Umbilical cord (tissue), 2 donors: Measurements from ENCODE around the gene RFX8. TPM values are rescaled to one million over a fixed set of nuclear protein-coding genes. Genes with fewer than 3 reads are reported as not detected.

ENCODE experiments used
- DNase-seq: peaks from one replicate; pipeline ENCODE4 v3.0.0-alpha.2; 2015; ENCODE audit warnings: low spot score
- total RNA-seq: library from RNA; depleted of rRNA; stranded (reverse); fragments of >200 nt; gene quantifications from one replicate; pipeline ENCODE4 v1.2.3, GENCODE V29; 2014; ENCODE audit warnings: low replicate concordance; ENCODE audit not compliant: insufficient read depth

The RFX8 gene
- total RNA-seq, 1 donor from 2014 or later = 1.2 TPM

DNA sequence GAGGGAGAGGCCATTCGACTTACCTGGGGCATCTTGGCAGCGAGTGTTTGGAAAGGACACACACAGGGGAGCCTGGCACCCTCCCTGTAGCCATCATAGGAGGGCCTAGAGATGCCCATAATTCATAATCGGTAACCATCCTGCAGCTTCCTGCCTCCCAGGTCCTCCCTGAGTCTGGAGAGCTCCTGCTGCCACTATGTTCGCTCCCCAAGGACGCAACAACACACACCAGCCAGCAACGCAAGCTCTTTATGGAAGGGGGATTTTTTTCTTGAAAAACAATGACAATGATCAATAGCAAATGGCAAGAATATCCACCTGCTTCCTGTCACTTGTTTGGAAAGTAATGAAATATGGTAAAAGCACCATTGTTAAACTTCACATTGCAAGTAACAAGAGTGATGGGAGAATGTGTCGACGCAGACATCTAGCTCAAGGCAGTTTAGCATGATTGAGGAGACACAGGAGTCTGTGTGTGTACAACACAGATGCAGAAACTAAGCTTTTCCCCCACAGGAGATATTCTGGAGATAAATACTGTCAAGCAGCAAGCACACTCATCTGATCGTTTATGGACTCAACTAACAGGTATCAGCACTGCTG is 62.7 kb downstream of the RFX8 start:
- DNase-seq = peak; percentile 55

DNA sequence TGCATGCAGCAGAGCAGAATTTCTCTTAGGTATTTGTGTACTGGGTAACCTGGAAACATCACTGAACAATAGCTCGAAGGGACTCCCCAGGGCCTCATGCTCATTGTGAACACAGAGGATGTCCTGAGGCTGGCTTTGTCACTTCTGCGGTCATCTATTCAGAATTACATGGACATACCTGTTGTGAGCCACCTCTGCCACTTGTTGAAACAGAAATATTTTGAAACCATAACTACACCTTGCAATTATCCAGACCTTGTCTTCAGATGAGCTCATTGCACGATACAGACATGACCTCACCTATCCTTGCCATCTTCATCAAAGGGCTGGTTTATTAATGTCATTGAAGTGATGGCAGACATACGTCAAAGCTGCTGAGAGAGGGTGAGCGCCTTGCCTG is 64.2 kb downstream of the RFX8 start:
- DNase-seq = peak; percentile 63

DNA sequence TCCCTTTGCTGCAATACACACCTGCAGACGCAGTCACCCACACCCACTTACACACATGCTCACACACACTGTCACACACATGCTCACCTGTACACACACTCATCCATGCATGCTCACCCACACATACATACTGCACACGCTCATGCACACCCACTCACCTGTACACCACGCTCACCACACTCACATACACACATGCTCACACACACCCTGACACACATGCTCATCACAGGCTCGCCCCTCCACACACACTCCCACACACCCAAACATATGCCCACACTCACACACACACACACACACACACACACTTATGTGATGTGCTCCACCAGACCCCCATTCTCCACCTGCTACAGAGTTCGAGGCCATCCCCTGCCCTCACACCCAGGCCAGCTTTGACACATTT is 64.8 kb downstream of the RFX8 start:
- no peak for DNase-seq

GRCh38 chr2:101409699-101410098 is 65.2 kb downstream of the RFX8 start:
- no peak for DNase-seq

- no peak for DNase-seq
Observed at GRCh38 chr2:101408925-101409324, 66.0 kb downstream of the RFX8 start.

- no peak for DNase-seq
Observed at GRCh38 chr2:101405351-101405899, 69.5 kb downstream of the RFX8 start.

GRCh38 chr2:101403745-101404144 is 71.2 kb downstream of the RFX8 start:
- DNase-seq = no peak

- DNase-seq = no peak
Observed at GRCh38 chr2:101402630-101403029, 72.3 kb downstream of the RFX8 start.

DNA sequence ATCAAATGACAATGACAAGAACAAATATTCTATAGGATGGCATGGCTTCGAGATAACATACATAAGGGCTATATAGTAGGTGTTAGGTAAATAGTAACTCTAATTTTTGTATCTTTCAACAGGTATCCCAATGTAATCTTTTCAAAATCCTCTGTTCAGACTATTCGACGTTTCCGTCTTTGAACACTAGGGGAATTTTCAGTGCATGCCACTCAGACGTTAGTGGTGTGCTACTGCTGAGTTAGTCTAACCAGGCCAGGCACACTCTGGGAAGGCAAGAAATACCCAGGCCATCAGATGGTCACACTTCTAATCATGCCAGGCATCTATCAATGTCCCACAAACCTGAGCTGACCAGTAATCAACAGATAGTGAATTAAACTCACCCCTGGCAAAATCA is 73.0 kb downstream of the RFX8 start:
- DNase-seq = no peak

DNA sequence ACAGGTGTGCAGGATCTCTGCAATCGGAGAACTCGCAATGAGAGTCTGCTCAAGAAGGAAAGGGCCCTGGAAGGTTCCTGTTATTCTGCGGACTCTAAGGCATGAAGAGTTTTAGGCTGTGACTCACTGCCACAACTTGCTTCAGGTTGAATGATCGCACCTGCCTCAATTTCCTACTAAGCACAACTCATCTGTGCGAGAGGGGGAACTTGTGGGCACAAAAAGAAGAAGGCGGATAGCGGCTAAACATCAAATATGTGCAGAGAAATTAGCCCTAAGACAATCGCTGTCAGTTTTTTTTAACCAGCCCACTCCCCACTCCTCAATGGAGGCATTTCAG is 73.6 kb downstream of the RFX8 start:
- no peak for DNase-seq

DNA sequence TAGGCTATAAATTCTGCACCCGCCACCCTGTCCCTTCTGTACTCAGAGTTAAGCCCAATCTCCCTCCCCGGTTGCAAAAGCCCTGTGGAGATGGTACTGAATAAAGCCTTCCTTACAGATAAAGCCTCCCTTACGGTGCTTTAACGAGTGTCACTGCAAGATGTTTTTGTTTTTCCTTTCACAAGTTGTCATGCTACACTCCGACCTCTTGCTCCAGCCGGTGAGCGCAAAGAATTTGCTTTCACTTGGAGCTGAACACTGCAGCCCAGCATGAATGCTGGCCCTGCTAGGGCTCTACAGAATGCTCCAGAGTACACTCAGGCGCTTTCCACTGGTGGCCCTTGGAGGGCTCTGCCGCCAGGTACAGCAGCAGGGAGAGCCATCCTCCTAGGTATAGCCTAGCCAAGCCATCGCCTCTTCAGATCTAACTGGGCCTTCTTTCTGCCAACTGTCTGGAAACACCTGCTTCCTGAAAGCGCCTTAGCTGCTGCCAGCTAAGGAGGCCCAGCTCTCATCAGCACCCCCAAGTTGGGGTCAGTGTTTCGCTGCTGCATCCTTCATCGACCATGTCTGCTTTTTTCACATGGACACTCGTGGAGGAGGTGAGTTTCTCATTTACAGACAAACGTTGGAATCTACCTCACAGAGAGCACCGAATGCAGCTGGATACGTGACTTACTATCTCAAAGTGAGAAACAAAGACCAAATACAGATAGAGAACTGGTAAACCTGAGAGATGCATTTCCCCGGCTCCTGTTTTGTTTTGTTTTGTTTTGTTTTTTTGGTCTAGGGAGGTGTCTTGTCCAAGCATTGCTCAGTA is 74.2 kb downstream of the RFX8 start:
- DNase-seq = no peak

DNA sequence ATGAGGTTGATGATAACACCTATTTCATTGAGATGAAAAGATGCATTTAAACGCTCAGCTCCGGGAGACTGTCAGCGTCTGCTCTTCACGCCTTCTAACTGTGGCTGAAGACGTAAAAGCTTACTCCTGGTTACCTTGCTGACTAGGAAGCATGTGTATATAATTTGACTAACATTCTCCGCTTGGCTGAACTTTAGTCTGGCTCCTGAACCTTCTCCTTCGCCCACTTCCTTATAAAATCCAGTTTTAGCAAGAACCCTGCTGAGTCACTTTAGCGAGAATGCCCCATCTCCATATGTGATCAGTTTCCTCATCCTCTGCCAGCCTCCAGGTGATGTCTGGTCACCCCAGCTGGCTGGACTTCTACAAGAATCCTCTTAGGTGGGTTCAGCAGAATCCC is 74.9 kb downstream of the RFX8 start:
- DNase-seq = no peak

DNA sequence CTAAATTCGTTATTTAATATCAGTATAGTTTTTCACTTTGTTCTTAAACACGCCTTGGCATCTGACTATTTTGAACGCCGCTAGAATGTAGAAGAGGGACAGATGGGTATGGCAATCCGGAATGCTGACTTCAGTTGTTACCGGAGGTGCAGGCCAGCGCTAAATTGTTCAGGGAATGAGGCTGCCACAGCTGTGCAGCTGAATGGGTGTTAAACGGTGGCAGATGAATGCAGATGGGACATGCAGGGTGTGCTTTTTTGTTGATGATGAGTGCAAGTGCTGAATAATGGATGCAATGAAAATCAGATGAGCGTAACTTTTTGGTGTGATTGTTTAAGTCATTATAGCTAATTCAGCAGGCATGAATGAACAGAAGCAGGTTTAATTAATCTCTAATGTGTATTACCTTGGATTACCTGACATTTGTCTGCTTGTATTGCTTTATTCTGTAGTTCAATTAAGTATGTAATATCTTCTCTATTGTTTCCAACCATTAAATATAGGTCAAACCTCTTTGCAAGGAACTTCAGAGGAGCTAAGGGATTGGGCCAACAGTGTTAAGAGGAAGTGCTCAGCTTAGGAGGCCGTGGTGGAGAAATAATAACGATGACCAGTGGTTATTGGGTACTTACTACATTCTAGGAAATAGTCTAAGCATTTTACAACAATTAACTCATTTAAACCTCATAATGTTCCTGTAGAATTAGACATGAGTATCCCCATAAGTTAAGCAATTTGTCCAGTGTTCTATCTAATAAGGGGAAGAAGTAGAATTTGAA is 75.7 kb downstream of the RFX8 start:
- DNase-seq = no peak

GRCh38 chr2:101398116-101398821 is 76.6 kb downstream of the RFX8 start:
- DNase-seq = no peak

- peak; percentile 79 for DNase-seq
Observed at GRCh38 chr2:101396316-101396717, 78.6 kb downstream of the RFX8 start.

GRCh38 chr2:101395545-101396315 is 79.2 kb downstream of the RFX8 start:
- no peak for DNase-seq

GRCh38 chr2:101388232-101388631 is 86.7 kb downstream of the RFX8 start:
- no peak for DNase-seq

DNA sequence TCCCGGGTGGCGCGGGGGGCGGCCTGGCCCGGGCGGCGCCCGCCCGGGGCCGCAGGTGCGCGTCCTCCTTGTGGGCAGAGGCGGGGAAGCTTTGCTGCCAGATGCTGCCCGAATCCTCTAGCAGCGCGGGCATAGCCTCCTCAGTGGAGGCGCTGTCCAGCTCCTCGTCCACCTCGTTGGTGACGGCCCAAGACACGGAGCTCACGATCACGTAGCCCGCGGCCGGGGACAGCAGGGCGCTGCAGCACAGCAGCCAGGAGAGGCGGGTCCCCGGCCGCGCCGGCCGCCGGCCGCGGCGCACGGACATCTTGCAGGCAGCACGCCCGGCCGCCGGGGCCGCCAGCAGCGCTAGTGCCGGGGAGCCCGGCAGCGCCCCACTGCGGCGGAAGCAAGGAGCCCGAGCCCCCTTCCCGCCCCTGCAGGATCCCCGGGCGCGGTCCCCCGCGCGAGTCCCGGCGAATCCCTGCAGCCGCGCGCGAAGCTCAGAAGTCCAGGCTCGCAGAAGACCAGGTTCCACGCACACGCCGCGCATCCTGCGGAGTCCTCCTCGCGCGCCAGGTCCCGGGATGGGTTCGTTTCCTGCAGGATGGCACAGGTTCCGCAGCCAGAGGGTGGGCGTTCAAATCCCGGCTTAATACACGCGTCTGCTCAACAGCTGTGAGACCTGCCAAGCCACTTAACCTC is 87.6 kb downstream of the RFX8 start, which contains the start of gene CREG2:
TSS of gene CREG2 (minus strand) at position 353 of the 684 bp plus-strand sequence. CDS start at position 307, 46 bp downstream.
- peak; percentile 53 for DNase-seq

GRCh38 chr2:101386599-101387150 is 88.2 kb downstream of the RFX8 start:
- DNase-seq = no peak

- no peak for DNase-seq
Observed at GRCh38 chr2:101383016-101383541, 91.8 kb downstream of the RFX8 start.
